ENCODE measurements around the gene NUTF2. TPM values are rescaled to one million over a fixed set of nuclear protein-coding genes. Genes with fewer than 3 reads are reported as not detected.

Gene NUTF2
- total RNA-seq, 2 donors from 2014 or later = 58.3 to 108 TPM

- intact Hi-C loops (cut with DNase I) = no loop called here
- Histone ChIP-seq H3K9ac (ENCODE audit: low read depth in 2 of 2, low read length in 2 of 2) (no peak overlapping the region), H3K27ac (no peak overlapping the region), H3K4me3 (no peak overlapping the region), H3K9me3 (no peaks in the 10 kb centered on the region), H3K27me3 (no peaks in the 10 kb centered on the region), H3K36me3 (no peaks in the 10 kb centered on the region), H3K4me1 (peaks cover 10% of the 10 kb centered on the region)
- TF ChIP-seq CTCF (IDR thresholded peaks at IDR 0.05) = no peak
- DNase-seq = no peak
Measured at GRCh38 chr16:67897231-67897630, 50.5 kb downstream of the NUTF2 start.

GRCh38 chr16:67901734-67902133, 55.0 kb downstream of the NUTF2 start:
- peak overlapping the region; percentile 1 for H3K27ac ChIP-seq
- peak; percentile 65 for DNase-seq
- no peaks in the 10 kb centered on the region for H3K27me3 ChIP-seq
- H3K4me1 ChIP-seq = no peaks in the 10 kb centered on the region
- H3K36me3 ChIP-seq = no peaks in the 10 kb centered on the region
- TF ChIP-seq CTCF (IDR thresholded peaks at IDR 0.05) = no peak
- no peaks in the 10 kb centered on the region for H3K9me3 ChIP-seq
- H3K4me3 ChIP-seq = no peak overlapping the region
- intact Hi-C loops (cut with DNase I) = no loop called here
- no peak overlapping the region for H3K9ac ChIP-seq (ENCODE audit: low read depth in 2 of 2, low read length in 2 of 2)

GRCh38 chr16:67902831-67903230, 56.1 kb downstream of the NUTF2 start:
- intact Hi-C loops (cut with DNase I) = no loop called here
- Histone ChIP-seq H3K9me3 (no peaks in the 10 kb centered on the region), H3K36me3 (no peaks in the 10 kb centered on the region), H3K4me1 (no peaks in the 10 kb centered on the region), H3K4me3 (no peak overlapping the region), H3K27ac (no peak overlapping the region), H3K9ac (ENCODE audit: low read depth in 2 of 2, low read length in 2 of 2) (no peak overlapping the region), H3K27me3 (no peaks in the 10 kb centered on the region)
- TF ChIP-seq CTCF (IDR thresholded peaks at IDR 0.05) = no peak
- DNase-seq = no peak

GRCh38 chr16:67907397-67908180, 60.9 kb downstream of the NUTF2 start:
- H3K4me3 ChIP-seq = no peak overlapping the region
- H3K4me1 ChIP-seq = no peaks in the 10 kb centered on the region
- intact Hi-C loops (cut with DNase I) = no loop called here
- no peaks in the 10 kb centered on the region for H3K27me3 ChIP-seq
- H3K36me3 ChIP-seq = peaks cover 5% of the 10 kb centered on the region
- DNase-seq = no peak
- H3K9me3 ChIP-seq = no peaks in the 10 kb centered on the region
- no peak overlapping the region for H3K9ac ChIP-seq (ENCODE audit: low read depth in 2 of 2, low read length in 2 of 2)
- no peak for TF ChIP-seq CTCF (IDR thresholded peaks at IDR 0.05)
- no peak overlapping the region for H3K27ac ChIP-seq

- no peak for TF ChIP-seq CTCF (IDR thresholded peaks at IDR 0.05)
- Histone ChIP-seq H3K27me3 (no peaks in the 10 kb centered on the region), H3K9ac (ENCODE audit: low read depth in 2 of 2, low read length in 2 of 2) (no peak overlapping the region), H3K4me1 (no peaks in the 10 kb centered on the region), H3K9me3 (no peaks in the 10 kb centered on the region), H3K4me3 (no peak overlapping the region), H3K27ac (no peak overlapping the region), H3K36me3 (peaks cover 5% of the 10 kb centered on the region)
- intact Hi-C loops (cut with DNase I) = no loop called here
- no peak for DNase-seq
Measured at GRCh38 chr16:67909056-67909742, 62.5 kb downstream of the NUTF2 start.

Measured in colonic mucosa (tissue), 4 donors.